ENCODE measurements around the gene PLXND1.
"Not testable (repeated sequence)": the region's sequence is repeated elsewhere in the genome, so short reads cannot be mapped to it uniquely, and the experiment has no call there.

PLXND1 gene

GRCh38 chr3:129560911-129561594 is 45.4 kb downstream of the PLXND1 start:
- peak; percentile 76 for DNase-seq

- peak; percentile 64 for DNase-seq
Measured at GRCh38 chr3:129560269-129560787, 46.1 kb downstream of the PLXND1 start.

- no peak for DNase-seq
Measured at GRCh38 chr3:129559565-129560079, 46.9 kb downstream of the PLXND1 start.

DNA sequence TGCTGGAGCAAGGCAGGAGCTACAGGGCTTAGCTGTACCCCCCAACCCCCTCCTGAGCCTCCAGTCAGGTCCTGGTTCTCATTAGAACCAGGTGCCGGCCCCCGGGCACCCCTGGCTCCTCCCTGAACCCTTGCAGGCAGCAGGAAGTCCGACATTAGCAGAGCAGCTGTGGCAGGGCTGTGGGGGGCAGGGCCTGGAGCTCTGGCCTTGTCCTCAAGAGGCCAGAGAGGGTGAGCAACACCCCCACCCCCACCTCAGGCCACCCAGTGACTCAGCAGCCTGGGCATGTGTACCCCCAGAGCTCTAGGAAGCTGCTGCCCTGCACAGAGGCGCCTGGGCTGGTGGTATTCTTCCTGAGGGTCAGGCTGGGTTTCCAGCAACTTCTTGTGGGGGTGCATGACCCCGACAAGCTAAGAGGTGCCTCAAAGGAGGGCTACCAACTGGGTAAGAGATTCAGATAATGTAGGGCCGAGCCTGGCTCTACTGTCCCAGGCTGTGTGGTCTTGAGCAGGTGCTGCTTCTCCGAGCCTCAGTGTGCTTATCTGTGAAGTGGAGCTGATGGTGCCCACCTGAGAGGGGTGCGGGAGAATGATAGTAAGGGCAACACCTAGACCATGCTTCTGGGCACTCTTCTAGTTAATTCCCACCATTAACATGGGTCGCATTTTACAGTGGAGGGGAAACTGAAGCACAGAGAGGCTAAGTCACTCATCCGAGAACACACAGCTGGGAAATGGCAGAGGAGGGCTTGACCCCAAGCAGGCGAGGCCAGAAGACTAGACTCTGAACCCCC is 47.5 kb downstream of the PLXND1 start:
- peak; percentile 74 for DNase-seq

- DNase-seq: no peak
Measured at GRCh38 chr3:129558081-129558771, 48.2 kb downstream of the PLXND1 start.

GRCh38 chr3:129557548-129557894 is 49.0 kb downstream of the PLXND1 start:
- DNase-seq: no peak

DNA sequence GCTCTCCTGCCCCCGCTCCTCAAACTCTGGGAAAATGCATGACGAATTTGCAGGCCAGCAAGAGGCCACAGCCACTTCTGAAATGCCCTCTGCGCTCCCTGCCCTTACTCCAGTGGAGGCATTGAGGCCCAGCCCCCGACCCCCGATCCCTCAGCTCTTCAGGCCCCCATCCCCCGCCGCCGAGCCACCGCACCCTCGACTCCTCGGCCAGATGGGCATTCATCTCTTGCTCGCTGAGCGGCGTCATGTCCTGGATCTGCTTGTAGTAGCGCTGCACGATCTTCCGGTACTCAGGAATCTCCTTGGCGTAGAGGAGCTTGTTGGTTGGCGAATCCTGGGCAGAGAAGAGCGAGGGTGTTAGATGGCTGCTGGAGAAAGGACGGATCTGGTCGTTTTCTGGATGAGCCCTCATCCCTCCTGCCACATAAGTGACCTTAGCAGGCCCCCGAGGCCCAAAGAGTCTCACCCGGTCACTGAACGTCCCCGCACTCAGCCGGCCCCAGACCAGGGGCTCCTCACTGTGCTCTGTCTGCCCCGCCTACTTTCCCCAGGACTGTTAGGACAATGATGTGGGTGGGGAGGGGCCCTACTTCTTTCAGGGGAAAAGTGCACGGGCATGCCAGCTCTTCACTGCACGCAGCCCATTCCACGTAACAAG is 49.5 kb downstream of the PLXND1 start:
- DNase-seq: no peak

DNA sequence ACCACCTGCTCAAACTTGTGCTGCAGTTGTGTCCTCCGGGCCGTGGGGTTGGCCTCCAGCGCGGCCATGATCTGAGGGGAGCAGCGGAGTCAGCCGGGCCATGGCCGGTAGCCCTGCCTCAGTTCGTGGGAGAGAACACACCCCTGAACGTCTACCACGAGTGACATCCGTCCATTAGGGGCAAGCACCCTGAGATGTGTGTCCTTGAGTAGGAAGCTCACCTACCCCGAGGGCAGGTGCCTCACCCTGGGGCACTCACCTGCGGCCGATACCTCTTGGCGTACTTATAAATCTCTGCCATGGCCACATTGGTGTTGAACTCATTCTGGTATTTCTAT is 50.1 kb downstream of the PLXND1 start:
- no peak for DNase-seq

GRCh38 chr3:129555616-129556357 is 50.7 kb downstream of the PLXND1 start:
- no peak for DNase-seq

DNA sequence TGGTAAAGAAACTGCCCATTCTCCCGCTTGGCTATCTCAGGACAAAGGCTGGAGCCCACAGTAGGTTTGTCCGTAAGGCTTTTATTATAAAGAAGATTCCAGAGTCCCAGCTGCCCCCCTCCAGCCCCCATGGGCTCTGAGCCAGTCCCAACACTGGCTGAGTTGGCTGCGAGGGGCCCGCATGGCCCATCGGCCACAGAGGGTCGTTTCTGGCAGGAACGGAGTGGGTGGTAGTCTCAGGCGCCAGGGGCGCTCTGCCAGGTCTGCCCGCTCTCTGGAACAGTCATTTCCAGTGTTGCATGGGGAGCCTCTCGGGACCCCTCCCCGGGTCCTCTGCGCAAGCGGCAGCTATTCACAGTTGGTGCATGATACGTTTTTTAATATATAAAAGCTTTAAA is 51.3 kb downstream of the PLXND1 start:
- DNase-seq: no peak

DNA sequence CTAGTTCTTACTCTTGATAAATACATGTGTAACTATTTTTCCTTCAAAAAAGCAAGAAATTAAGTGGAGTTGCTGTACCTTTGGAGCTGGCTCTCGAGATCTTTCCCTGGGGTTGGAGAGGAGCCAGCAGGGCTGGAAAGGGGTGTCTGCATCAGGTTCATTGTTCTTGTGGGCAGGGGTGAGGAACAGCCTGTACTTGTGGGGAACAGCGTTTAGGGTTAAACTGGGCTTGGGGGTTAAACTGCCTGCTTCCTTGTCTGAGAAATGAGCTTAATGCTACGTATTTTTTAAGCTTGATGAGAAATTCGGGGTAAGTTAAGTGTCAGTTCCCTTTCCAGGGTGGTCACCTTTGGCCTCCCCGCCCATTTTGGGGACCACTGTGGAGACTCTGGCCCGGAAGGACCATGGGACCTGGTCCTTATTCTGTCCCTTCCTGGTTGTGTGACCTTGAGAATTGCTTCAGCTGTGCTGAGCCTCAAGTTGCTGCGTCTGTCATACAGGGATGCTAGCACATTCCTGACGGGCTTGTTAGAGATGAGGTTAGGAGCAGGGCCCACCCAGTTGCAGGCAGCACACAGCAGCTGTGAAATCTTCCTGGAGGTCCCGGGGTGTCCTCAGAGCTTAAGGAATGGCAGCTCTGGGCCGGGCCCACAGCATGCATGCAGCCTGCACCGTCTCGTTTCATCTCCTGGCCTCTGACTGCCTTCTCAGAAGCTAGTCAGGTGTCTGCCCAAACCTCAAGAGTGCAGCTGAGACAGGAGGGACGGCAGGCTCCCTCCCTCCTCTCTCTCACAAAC is 51.9 kb downstream of the PLXND1 start:
- DNase-seq: peak; percentile 60

DNA sequence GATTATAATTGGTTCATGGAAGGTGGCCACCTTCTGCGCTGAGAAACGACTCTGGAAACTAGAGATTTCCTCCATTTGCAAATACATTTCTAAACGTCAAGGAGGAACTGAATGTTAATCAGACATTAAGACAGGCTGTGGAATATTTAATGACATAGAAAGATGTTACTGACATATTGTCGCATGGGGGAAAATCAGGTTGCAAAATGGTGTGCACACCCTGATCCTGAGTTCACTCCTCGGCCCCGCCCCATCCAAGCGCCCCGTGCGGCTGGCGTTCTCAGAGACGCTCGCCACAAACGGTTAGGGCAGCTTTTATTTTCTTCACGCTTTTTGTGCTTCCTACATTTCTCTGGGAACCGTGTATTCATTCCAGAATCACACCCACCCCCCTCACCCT is 52.8 kb downstream of the PLXND1 start:
- DNase-seq: no peak

DNA sequence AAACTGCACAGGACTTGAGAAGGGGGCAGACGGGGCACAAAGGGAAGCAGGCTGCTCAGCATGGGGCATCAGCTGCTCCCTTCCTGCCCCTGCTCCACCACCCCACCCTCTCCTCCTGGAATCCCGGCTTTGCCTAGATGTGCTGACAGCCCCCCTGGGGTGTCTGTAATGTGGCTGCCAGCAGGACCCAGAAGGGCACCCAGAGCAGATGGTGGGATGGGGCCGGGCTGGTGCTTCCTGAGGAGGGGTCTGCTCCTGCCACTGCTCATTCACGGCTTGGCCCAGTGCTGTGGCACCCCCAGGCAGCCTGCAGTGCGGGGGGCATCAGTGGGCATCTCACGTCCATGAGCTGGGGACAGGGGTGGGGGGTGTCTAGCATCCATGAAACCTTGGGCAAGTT is 53.3 kb downstream of the PLXND1 start:
- DNase-seq: no peak

- no peak for DNase-seq
Measured at GRCh38 chr3:129552287-129553050, 54.0 kb downstream of the PLXND1 start.

GRCh38 chr3:129549805-129550204 is 56.7 kb downstream of the PLXND1 start:
- no peak for DNase-seq

DNA sequence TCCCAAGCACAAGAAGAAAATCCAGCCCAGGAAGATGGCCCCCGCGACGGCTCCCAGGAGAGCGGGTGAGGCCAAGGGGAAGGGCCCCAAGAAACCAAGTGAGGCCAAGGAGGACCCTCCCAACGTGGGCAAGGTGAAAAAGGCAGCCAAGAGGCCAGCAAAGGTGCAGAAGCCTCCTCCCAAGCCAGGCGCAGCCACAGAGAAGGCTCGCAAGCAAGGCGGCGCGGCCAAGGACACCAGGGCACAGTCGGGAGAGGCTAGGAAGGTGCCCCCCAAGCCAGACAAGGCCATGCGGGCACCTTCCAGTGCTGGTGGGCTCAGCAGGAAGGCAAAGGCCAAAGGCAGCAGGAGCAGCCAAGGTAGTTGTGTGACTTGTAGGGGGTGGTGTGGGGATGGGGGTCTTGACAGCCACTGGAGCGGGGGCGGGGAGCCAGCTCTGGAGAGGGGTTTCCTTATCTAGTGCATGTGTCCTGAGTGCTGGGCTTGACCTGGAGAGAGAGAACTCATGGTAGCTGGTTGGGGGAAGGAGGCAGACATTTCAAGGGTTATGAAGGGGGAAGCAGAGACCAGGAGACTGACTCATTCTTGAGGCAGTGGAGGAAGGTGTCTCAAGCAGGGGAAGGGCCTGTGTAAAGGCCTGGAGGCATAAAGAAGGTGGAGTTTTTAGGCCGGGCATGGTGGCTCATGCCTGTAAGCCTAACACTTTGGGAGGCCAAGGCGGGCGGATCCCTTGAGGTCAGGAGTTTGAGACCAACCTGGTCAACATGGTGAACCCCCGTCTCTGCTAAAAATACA is 57.3 kb downstream of the PLXND1 start:
- peak; percentile 62 for DNase-seq

GRCh38 chr3:129548104-129548965 is 58.1 kb downstream of the PLXND1 start:
- no peak for DNase-seq

DNA sequence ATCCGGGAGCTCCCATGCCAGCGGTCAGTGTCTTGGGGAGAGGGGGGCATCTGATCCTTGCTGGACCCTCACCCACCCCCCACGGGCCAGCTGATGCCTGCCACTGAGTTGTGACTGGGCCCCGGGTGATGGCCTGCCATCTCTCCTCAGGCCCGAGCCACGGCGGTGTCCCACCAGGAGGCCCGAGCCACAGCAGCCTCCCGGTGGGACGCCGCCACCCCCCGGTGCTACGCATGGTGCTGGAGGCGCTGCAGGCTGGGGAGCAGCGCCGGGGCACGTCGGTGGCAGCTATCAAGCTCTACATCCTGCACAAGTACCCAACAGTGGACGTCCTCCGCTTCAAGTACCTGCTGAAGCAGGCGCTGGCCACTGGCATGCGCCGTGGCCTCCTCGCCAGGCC is 59.2 kb downstream of the PLXND1 start:
- no peak for DNase-seq

- not testable (repeated sequence) for DNase-seq
Measured at GRCh38 chr3:129545951-129546350, 60.5 kb downstream of the PLXND1 start.

Measured in fibroblast of upper back skin (primary cell).